ENCODE results near the gene SPRN. TPM values are rescaled to one million over a fixed set of nuclear protein-coding genes. Genes with fewer than 3 reads are reported as not detected.

The SPRN gene, protein sequence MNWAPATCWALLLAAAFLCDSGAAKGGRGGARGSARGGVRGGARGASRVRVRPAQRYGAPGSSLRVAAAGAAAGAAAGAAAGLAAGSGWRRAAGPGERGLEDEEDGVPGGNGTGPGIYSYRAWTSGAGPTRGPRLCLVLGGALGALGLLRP
- total RNA-seq = not detected in 2 replicates

GRCh38 chr10:133424601-133425000 lies at the start of gene SPRN:
SPRN (minus strand) TSS chr10:133424625; CDS start chr10:133423681, 944 bp downstream.

GRCh38 chr10:133453516-133454203 lies 29.2 kb upstream of the SPRN start, which contains the start of gene SCART1:
SCART1 (plus strand) TSS chr10:133453945; CDS start chr10:133453998, 53 bp downstream.

DNA sequence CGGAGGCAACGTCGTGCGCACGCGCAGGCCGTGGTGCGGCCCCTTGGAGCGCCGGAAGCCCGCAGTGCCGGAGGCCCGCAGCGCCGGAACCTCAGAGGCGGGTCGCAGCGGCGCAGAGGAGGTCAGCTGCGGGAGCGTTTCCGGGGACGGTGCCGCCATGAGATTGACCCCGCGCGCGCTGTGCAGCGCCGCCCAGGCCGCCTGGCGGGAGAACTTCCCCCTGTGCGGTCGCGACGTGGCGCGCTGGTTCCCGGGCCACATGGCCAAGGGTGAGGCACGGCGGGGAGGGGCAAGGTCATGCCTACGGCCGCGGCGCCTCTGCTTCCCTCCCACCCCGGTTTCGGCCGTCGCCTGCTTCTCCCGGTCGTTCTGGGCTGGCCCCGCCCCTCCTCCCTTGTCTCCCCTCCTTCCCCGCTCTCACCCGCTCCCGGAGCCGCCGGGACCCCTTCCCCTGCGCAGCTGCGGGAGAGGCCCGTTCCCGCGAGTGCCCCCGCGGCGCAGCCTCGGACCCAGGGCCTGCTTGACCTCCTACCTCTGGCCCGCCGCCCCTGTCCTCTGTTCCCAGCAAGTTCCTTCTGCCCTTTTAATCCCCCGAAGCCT lies 30.3 kb downstream of the SPRN start, which contains the start of gene MTG1:
MTG1 (plus strand) TSS at position 94 of the 600 bp plus-strand sequence; CDS start at position 158, 64 bp downstream.

DNA sequence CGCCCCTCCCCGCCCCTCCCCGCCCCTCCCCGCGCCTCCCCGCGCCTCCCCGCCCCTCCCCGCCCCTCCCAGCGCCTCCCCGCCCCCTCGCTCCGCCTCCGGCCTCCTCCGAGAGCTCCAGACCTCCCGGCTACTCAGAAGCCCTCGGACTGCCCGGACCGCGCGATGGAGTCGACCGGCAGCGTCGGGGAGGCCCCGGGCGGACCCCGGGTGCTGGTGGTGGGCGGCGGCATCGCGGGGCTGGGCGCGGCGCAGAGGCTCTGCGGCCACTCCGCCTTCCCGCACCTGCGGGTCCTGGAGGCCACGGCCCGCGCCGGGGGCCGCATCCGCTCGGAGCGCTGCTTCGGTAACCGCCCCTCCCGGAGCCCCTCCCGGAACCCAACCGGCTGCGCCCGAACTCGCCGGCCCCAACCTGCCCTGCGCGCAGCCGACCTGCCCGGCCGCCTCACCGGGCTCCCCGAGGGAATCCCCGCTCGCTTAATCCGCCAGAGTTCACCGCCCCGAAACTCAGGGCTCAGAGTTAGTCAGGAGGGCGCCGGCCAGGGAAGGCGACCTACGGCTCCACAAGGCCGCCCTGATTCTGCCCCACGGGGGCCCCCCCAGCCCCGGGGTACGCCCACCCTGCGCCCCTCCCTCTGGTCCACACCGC lies 45.1 kb downstream of the SPRN start, which contains the start of gene PAOX:
PAOX (plus strand) TSS at position 111 of the 649 bp plus-strand sequence; CDS start at position 166, 55 bp downstream.

DNA sequence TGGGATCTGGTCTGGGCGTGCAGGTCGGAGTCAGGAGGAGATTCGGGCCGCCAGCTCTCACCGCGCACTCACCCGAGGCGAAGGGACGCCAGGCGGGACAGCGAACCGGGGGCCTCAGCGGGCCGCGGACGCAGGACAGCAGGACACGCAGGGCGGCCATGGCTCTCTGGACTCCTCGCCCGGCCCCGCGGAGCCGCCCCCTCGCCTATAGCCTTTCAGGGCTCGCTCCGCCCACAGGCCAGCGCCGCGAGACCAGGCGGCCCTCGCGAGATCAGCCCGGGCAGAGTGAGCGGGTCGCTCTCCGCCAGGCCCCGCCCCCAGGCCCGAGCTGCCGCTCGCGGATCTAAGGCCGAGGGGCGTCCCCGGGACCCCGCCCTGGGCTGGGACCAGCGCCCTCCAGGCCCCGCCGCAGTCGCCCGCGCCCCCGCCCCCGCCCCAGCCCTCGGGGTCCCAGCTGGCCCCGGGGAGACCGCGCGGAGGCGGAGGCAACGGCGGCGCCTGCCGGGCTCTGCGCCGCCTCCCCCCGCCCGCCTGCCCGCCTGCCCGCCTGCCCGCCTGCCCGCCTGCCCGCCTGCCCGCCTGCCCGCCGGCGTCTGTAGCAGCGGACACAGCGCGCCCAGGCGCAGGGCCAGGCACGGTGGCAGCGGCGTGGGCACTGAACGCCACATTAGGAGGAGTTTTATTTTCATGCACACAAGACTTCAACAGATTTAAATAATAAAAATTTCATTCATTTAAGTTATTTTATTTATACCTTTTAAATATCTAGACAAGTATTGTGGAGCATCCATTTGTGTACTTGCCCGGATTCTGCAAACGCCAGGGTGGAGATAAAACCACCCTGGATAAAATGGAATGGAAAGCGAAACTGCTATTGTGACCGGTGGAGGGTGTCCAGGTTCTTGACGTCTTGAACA lies 51.0 kb downstream of the SPRN start, which contains the start of gene ECHS1:
ECHS1 (minus strand) TSS at position 181 of the 917 bp plus-strand sequence; CDS start at position 160, 21 bp downstream.

Small RNA genes within 50 kb of the gene (small RNA-seq; reads per million reads assigned to genes)
- gene AL360181.4 = not detected
- not detected for gene MIR3944

Other genes starting within 250 kb of the SPRN start
- not detected in 2 replicates for gene UTF1, start 194.4 kb downstream of the SPRN start, total RNA-seq
- not detected in 2 replicates for gene VENTX, start 186.8 kb downstream of the SPRN start, total RNA-seq
- 1.2 and 1.6 TPM in 2 replicates for gene ADAM8, start 147.8 kb downstream of the SPRN start, total RNA-seq
- gene TUBGCP2, start 115.8 kb downstream of the SPRN start, total RNA-seq = 54.2 and 72.9 TPM in 2 replicates
- 13.7 and 29.5 TPM in 2 replicates for gene ZNF511, start 115.7 kb downstream of the SPRN start, total RNA-seq
- gene CALY, start 87.7 kb downstream of the SPRN start, total RNA-seq = not detected in 2 replicates
- not detected in 2 replicates for gene PRAP1, start 77.3 kb downstream of the SPRN start, total RNA-seq
- 4.4 and 9.8 TPM in 2 replicates for gene FUOM, start 66.6 kb downstream of the SPRN start, total RNA-seq
- gene ECHS1, start 51.3 kb downstream of the SPRN start, total RNA-seq = 47.1 and 60.1 TPM in 2 replicates
- gene PAOX, start 45.4 kb downstream of the SPRN start, total RNA-seq = 6.7 and 8.0 TPM in 2 replicates
- 37.6 and 38.5 TPM in 2 replicates for gene MTG1, start 30.5 kb downstream of the SPRN start, total RNA-seq
- 2.0 and 4.7 TPM in 2 replicates for gene SCART1, start 29.3 kb upstream of the SPRN start, total RNA-seq
- 0.54 and 1.6 TPM in 2 replicates for gene CYP2E1, start 102.7 kb upstream of the SPRN start, total RNA-seq
- not detected in 2 replicates for gene SYCE1, start 141.0 kb upstream of the SPRN start, total RNA-seq
- gene FRG2B, start 202.2 kb upstream of the SPRN start, total RNA-seq = not detected in 2 replicates